GM21576 (cell line): Measurements from ENCODE around the gene COMMD1.
A peak's percentile ranks its signal among the peaks of the same experiment; 100 is the strongest.
"Not testable (repeated sequence)": the region's sequence is repeated elsewhere in the genome, so short reads cannot be mapped to it uniquely, and the experiment has no call there.

Experiments used
- ATAC-seq: cut with Tn5 transposase; IDR thresholded peaks from one replicate; pipeline ENCODE4 v1.9.1; 2021; ENCODE audit warnings: mild to moderate bottlenecking, moderate library complexity; ENCODE audit not compliant: unreplicated experiment

The COMMD1 gene

DNA sequence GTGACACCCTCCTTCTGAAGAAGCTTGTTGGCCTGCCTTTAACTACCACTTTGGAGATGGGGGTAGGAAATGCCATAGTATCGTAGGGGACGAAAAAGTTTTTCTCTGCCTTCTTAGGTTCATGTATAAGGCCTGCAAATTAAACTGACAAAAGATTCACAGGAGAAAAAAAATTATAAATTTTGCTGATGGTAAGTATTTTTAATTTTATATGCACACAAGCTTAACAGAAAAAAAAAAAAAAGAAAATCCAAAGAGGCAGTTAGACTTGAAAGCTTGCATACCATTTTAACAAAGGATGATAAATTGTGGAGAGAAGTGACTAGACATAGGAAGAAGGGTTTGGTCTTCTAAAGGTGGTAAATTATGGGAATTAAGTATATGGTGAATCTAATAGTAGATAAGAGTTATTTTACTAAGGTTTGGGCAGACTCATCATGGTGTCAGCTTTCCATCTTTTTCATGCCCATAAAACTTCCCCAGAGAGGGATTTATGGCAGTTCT, 227.9 kb downstream of the COMMD1 start:
- ATAC-seq, result no peak

DNA sequence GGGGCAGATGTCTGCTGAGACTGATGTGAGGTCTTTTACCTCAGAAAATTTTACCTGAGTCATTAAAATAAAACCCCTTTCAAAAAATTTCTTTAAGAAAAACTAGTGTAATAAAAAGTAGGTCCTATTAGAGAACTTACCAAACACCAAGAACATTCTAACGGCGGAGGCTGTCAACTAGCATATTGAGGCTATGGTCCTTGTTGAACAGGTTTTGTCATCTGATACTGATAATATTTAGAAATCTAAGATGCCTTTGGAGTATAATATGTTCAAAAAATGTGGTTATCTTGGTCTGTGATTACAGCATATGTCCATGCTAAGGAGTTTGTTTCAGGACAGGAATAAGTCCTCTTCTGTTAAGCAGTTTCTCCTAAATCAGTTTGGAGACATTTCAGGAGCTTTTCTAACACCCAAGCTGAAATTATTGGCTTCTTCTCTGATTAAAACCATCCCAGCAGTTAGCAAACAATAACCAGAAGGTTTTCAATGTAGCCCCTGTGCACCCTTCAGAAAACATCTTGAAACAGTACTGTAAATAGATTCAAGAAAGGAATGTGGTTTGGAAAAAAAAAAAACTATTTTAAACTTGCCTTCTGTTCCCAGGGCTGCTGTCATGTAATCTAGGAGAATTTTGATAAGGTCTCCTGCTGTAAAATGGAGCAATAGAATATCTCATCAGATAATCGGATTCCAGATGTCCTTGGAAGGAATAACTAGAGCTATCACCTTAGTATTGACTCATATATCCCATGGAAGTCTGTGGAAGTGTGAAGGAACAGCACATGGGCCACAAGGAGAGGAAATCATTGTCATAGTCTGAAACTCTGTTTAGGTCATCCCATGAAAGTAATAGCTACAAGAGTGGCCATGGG, 231.7 kb downstream of the COMMD1 start:
- no peak for ATAC-seq

DNA sequence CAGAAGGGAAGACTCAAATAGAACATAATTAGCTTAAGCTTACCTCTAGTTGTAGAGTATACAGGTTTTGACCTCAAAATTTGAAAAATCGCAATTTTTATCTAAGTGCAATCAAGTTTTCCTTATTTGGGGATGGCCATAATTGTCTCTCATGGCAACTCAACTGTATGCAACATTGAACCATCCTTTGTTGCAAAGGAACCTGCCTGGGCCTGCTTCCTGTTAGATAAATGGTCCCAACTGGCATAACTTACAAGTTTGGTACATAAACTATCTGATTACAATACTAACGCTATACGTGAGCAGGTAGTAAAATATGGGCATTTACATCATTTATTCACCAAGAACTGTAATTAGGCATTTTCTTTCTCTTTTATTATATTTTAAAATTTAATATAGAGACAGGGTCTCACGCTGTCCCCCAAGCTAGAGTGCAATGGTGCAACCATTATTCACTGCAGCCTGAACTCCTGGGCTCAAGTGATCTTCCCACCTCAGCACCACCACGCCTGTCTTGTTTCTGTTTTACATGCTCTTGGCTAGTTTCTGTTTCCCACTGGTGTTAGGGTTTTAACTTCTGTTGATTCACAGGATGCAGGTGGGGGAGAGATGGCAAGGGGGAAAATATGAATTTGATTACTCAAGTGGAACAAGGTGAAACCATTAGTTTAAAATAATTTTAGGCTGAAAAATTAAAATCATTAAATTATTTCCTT, 235.1 kb downstream of the COMMD1 start:
- peak; percentile 44 for ATAC-seq

DNA sequence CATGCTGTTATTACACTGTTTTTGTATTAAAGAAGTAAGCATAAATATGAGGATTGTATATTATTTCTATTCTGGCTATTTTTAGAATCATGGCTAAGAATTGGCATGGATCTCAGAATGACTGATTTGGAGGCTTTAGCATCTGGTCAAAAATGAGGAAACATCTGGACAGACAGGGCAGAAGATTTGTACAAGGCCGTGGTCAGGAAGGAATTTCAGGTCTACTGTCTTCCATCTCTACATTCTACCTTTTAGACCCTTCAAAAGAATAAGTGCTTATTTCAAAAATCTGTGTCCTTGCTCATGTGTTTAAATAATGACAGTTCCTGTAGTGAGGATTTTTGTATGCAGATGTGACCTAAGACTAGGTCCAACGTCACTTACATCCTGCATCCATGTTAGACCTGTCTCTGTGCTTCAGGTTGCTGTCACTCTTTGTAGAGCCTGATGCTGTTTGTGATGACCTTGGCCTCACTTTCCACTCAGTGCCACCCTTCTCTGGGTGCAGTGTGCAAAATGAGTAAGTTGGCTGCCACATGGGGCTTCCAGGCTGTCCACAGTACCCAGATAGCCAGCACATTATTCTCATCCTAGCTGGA, 235.8 kb downstream of the COMMD1 start:
- ATAC-seq, result no peak

DNA sequence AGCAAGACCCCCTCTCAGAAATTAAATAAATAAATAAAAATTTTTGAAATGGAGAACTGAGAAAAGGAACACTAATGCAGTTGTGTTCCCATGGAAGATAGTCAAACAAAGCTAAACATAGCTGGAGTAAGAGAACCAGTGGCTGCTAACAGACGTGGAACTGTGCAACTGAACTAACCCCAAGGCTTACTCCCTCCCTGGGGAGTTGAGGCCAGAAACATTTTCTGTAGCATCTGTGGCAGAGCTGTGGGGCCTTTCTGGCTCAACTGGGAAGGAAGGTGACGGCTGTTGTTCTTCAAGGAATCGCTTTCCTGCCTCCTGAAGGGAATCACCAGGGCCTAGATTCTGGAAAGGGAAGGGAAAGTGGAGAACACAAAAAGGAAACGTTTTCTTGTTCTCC, 236.6 kb downstream of the COMMD1 start:
- no peak for ATAC-seq

DNA sequence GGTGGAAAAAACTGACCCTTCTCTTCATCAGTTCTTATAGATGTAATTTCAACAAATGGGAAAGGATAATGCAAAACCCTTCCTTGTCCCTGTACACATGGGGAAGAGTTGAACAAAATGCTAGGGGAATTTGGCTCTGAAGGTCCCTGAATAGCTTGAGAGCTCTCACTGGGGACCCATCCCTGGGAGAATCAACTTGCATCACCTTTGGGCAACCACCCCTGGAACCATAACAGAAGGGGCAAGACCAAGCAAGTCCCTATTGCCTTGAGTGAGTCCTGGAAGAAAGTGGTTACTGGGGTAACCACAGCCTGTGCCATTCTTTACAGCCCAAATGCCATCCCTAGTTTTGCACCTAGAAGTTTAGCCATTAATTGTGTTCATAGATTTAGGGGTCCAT, 238.2 kb downstream of the COMMD1 start:
- ATAC-seq, result no peak

DNA sequence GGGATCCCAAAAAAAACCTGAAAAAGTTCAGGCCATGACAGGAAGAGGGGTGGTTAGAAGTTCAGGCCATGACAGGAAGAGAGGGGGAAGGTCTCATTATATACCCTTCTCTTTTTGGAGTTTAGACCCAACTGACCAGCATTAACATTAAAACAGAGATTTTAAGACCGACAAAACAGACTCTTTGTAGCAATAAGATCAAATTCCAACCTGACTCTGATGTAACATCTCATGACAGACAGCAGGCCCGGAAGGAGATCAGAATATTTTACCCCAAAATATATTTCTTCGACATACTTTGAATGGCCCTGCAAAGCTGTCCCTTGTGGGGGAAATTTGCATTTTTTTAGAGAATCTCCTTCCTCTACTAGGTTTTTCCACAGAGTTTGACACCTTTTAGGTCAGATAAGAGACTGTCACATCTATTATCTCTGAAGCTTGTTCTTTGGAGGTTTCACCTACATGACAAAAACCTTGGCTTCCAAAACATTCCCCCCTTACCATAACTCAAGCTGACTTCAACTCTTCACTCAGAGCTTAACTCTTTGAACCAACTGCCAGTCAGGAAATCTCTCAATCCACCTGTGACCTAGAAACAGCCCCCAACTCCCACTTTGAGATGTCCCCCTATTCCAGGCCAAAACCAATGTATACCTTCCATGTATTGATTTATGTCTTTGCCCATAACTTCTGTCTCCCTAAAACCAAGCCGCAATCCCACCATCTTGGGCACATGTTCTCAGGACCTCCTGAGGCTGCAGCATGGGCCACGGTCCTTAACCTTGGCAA, 239.4 kb downstream of the COMMD1 start:
- no peak for ATAC-seq

DNA sequence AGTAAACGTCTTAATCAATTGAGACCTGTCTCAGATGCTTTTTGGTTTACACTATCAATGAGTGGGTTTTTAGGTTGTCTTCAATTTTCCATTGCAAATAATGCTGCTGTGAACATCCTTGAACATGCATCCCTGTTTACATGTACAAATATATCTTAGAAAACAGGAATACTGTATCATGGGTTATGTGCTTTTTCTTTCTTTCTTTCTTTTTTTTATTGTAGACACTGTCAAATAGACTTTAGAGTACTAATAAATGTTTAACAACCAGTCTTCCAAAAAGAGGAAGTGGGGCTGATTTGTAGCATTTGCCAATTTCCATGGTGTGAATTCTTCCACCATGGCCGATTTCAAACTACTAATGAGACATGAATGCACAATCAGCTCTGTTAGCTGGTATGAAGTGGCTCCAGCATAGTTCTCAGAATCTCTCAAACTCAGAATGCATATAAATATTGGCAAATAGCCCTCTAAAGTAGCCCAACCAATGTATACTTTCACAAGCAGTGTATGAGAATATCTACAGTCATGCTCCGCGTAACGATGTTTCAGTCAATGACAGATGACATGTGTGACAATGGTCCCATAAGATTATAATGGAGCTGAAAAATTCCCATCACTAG, 240.1 kb downstream of the COMMD1 start:
- peak; percentile 33 for ATAC-seq

DNA sequence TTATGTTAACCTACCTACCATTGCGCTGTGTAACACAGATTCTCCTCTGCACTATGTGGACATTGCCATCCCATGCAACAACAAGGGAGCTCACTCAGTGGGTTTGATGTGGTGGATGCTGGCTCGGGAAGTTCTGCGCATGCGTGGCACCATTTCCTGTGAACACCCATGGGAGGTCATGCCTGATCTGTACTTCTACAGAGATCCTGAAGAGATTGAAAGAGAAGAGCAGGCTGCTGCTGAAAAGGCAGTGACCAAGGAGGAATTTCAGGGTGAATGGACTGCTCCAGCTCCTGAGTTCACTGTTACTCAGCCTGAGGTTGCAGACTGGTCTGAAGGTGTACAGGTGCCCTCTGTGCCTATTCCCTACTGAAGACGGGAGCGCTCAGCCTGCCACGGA, 241.3 kb downstream of the COMMD1 start:
- not testable (repeated sequence) for ATAC-seq

DNA sequence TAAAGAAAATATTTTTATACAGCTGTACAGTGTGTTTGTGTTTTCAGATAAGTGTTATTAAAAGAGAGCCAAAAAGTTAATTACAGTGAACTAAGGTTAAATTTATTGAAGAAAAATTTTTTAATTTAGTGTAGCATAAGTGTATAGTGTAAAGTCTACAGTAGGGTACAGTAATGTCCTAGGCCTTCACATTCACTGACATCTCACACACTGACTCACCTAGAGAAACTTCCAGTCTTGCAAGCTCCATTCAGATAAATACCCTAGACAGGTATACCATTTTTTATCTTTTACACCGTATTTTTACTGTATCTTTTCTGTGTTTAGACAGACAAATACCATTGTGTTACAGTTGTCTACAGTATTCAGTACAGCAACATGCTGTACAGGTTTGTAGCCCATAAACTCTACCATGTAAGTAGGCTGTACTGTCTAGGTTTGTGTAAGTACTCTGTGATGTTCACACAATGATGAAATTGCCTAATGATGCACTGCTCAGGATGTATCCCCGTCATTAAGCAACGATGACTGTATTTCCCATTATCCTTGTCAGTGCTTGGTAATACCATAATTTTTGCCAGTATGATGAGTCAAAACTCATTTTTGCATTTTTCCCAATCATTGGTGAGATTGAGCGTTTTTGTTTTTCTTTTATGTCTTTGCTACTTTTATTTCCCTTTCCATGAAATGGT, 242.3 kb downstream of the COMMD1 start:
- no peak for ATAC-seq

DNA sequence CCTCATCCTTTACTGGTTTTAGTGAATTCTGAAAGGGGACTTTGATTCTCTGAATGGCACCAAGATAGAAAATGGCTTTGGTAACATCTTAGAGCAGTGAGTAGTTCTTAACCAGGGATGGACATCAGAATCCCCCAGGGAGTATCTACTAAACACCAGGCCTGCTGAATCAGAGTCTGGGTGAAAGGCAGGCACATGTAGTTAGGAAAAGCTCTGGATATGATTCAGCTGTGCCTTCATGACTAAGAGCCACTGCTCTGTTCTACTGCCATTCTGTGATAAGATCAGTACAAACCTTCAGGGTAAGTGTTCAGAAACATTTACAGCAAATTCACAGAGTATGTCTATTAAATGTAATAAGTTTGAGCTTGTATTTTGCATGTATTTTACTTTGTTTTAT, 244.2 kb downstream of the COMMD1 start:
- ATAC-seq, result no peak

DNA sequence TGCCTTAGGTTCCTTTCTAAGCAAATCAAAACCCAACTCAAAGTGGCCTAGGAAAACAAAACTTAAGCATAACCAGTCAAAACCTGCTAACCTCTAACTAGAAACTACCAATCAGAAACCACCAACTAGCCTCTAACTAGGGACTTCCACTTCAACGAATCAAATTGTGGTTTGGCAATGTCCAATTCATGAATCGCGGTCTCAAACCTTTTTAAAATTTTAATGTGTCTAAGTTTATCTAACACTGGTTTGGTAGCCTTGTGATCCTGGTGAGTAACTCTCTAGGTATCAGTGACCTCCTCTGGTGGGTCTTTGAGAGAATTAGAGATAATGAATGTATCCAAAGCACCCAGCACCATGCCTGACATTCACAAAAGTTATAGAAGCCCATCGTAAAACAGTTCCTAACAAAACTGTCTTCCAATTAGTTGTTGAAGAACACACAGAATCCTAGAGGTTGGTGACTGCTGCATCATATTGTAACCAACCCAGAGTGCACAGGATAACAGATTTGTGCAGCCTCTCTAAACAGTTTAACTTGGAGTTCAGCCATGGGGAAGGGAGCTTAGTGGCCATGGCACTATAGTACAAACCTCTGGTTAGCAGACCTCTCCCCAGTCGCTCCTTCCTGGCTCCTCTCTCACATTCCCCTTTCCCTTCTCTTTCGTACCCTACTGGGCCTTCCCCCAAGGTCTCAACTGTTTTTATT, 245.3 kb downstream of the COMMD1 start:
- ATAC-seq, result no peak

DNA sequence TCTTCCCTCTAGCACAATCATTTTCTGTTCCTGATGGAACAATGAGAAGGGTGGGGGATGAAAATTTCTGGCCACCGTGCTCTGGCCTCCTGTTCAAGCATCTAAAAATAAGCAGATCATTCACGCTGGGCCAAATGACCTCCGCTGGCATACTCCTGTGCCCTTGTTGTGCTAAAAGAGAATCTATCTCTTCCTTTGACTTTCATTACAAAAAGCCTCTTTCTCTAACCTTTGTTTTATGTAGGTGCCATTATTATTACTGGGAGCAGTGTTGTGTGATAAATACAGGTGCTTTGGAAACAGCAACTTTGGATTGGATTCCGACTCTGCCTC, 245.8 kb downstream of the COMMD1 start:
- no peak for ATAC-seq

DNA sequence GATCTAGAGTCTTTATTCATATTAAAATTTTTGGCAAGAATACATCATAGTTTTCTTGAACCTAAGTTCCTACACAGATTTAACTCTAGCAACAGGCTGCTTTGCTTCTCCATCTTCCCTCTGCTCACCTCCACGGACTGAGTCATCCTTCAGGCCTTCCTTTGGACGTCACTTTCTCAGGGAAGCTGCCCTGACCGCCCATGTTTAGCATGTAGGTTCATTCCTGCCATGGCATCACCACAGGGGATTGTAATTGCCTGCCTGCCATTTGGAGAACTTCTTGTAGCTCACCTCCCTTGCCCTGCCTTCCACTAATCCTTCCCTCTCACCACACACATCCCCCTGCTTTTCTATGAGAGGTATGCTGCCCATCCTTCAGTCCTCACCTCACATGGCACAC, 246.5 kb downstream of the COMMD1 start:
- no peak for ATAC-seq

DNA sequence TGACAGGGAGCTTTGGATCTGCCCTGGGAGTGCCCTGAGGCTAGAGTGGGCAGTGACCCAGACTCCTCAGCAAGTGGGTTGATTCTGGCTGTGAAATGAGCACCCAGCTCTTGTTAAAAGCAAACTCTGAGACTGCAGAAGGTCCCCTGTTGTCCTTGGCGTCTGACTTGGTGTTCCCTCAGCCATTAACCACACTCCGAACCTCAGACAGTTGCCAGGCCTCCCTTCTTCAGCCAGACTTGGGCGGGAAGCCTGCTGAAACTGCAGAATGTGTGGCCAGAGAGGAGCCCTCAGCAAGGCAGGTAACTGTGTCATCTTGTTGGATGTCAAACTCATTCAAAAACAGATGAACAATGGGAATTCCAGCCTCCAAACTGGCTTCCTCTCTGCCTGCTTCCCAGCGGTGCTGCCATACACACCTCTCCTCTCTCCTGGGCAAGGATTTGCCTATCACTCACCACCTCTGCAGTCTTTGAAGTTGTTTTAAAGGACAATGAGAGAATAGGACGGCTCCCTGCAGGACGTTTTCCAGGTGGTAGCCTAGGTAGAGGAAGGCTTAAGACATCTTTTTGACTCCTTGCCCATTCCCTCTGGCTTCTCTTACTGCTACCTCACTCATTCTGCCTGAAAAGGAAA, 251.5 kb downstream of the COMMD1 start:
- no peak for ATAC-seq

DNA sequence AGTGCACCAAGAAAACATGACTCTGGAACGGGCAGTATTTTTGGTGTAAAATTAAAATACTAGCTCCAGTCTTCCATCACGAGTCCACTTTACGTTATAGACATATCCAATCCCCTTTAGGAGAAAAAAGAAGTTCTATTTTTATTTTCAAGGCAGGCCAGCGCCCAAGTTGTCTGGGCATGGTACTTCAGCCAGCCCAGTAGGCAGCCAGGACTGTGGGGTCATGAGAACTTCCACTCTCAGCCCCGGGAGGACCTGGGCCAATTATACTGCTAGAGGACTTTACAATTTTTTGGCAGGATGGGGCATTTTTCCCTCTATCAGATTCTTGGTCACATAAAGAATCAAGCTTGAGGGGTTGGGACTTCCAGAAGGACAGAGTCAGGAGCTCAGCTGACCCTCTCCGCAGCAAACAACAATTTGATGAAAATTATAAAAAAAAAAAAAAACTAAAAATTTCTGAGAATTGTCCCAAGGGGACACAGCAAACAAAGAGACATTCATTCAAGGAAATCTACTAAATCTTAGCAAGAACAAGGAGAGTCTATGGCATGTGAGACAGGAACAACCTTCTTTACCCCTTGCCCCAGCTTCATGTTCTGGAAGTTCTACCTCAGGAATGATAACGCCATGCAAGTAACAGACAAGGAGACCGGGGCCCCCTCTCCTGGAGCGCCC, 253.1 kb downstream of the COMMD1 start:
- ATAC-seq, result no peak

DNA sequence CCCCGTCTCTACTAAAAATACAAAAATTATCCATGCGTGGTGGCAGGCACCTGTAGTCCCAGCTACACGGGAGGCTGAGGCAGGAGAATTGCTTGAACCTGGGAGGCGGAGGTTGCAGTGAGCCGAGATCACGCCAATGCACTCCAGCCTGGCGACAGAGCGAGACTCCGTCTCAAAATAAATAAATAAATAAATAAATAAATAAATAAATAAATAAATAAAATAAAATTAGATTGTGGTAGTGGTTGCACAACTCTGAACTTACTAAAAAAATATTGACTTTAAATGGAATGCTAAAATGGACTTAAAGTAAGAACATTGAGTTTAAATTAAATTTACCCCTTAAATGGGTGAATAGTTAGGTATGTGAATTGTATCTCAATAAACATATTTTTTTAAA, 255.2 kb downstream of the COMMD1 start:
- not testable (repeated sequence) for ATAC-seq

DNA sequence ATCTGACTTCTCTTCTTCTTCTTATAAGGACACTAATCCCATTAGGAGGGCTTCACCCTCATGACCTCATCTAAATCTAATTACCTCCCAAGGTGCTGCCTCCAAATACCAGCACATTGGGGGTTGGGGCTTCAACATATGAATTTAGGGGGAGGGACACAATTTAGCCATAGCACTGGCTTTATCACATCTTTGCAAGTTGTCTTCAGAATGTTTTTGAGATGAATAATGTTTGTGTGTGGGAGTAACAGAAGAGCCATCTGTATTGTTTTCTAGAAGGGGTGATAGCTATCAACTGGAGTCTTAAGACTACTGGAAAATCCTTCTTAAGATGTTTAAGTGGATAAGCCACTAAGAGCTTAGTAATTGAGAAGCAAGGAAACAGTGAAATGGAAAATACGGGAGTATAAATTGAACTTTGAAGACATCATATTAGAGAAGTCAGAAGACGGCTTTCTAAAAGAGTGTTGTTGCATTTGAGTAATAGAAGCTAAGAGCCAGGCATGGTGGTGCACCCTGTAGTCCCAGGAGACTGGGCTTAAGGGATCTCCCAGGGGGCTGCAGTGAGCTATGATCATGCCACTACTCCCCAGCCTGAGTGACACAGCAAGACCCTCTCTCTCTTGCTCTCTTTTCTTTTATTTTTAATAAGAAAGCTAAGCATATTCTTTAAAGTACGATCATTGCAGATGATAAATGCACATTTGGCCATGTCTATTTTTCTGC, 257.8 kb downstream of the COMMD1 start:
- ATAC-seq, result no peak
